Thoracic aorta (tissue), 2 donors: ENCODE data around the gene HECTD1. TPM values are rescaled to one million over a fixed set of nuclear protein-coding genes. Genes with fewer than 3 reads are reported as not detected.

Experiments used
- ATAC-seq: fragments of 150-250 bp; one replicate; pipeline ENCODE4 v1.8.0; 2017; ENCODE audit warnings: low read depth; ENCODE audit not compliant: insufficient number of reproducible peaks, low FRiP score
- DNase-seq: peaks from one replicate; pipeline ENCODE4 v3.0.0-alpha.2; 2020; ENCODE audit warnings: low spot score
- H3K27ac ChIP-seq, 2 donors: fragments of 200-600 bp; sonication (generic); 1 replicate in 1 of 2; 2 replicates in 1 of 2; pipeline ENCODE4 v1.5.1; 2016; ENCODE audit warnings: mild to moderate bottlenecking in 2 of 2, moderate library complexity in 2 of 2
- H3K27me3 ChIP-seq: fragments of 200-600 bp; sonication (generic); replicated peaks from 2 replicates; pipeline ENCODE4 v1.6.0; 2016; ENCODE audit warnings: mild to moderate bottlenecking; ENCODE audit not compliant: insufficient read depth
- H3K36me3 ChIP-seq: fragments of 200-600 bp; sonication (generic); one replicate; pipeline ENCODE4 v1.5.1; 2016
- H3K4me1 ChIP-seq, 2 donors: fragments of 200-600 bp; sonication (generic); 1 replicate in 1 of 2; 2 replicates in 1 of 2; pipeline versions ENCODE4 v1.5.1 to v1.6.0; 2016; ENCODE audit warnings: low read depth in 2 of 2, mild to moderate bottlenecking in 1 of 2; ENCODE audit not compliant: control insufficient read depth in 1 of 2
- H3K4me3 ChIP-seq: fragments of 200-600 bp; sonication (generic); 2 replicates; pipeline ENCODE4 v1.5.1; 2016; ENCODE audit warnings: mild to moderate bottlenecking
- H3K9me3 ChIP-seq: fragments of 200-600 bp; sonication (generic); 2 replicates; pipeline ENCODE4 v1.5.1; 2016
- CTCF ChIP-seq: fragments of 200-600 bp; sonication (generic); IDR thresholded peaks from one replicate; pipeline ENCODE4 v1.5.1; 2019; ENCODE audit warnings: antibody characterized with exemption
- total RNA-seq, 2 donors: library from RNA; depleted of rRNA; stranded (reverse); fragments of >200 nt; gene quantifications; one replicate each; pipeline versions ENCODE4 v1.1.0 to v1.2.3, GENCODE V29; 2016

Gene HECTD1
- total RNA-seq, 2 donors from 2014 or later = 82.6 to 185 TPM

GRCh38 chr14:31229638-31230572 is 22.3 kb upstream of the HECTD1 start:
- no peaks in the 10 kb centered on the region for H3K9me3 ChIP-seq
- peak overlapping the region; percentile 38 for H3K4me3 ChIP-seq
- no peaks in the 10 kb centered on the region for H3K4me1 ChIP-seq
- no peaks in the 10 kb centered on the region for H3K27me3 ChIP-seq
- no peak overlapping the region for H3K27ac ChIP-seq
- DNase-seq (no peak), ATAC-seq (peak; percentile 90)
- TF ChIP-seq CTCF = no peak
- H3K36me3 ChIP-seq = no peaks in the 10 kb centered on the region

- no peak for TF ChIP-seq CTCF
- Histone ChIP-seq H3K4me1 (no peaks in the 10 kb centered on the region), H3K36me3 (no peaks in the 10 kb centered on the region), H3K27me3 (no peaks in the 10 kb centered on the region), H3K9me3 (no peaks in the 10 kb centered on the region), H3K27ac (no peak overlapping the region), H3K4me3 (no peak overlapping the region)
- ATAC-seq (no peak), DNase-seq (no peak)
Measured at GRCh38 chr14:31229009-31229408, 21.4 kb upstream of the HECTD1 start.

GRCh38 chr14:31228533-31228932 is 20.9 kb upstream of the HECTD1 start:
- no peak overlapping the region for H3K27ac ChIP-seq
- no peaks in the 10 kb centered on the region for H3K4me1 ChIP-seq
- no peaks in the 10 kb centered on the region for H3K9me3 ChIP-seq
- no peaks in the 10 kb centered on the region for H3K36me3 ChIP-seq
- no peak for TF ChIP-seq CTCF
- no peak overlapping the region for H3K4me3 ChIP-seq
- H3K27me3 ChIP-seq = no peaks in the 10 kb centered on the region
- DNase-seq (no peak), ATAC-seq (no peak)

- no peaks in the 10 kb centered on the region for H3K4me1 ChIP-seq
- H3K4me3 ChIP-seq = no peak overlapping the region
- ATAC-seq (no peak), DNase-seq (no peak)
- no peaks in the 10 kb centered on the region for H3K36me3 ChIP-seq
- no peaks in the 10 kb centered on the region for H3K9me3 ChIP-seq
- no peak for TF ChIP-seq CTCF
- no peak overlapping the region for H3K27ac ChIP-seq
- no peaks in the 10 kb centered on the region for H3K27me3 ChIP-seq
Measured at GRCh38 chr14:31224808-31225207, 17.2 kb upstream of the HECTD1 start.

GRCh38 chr14:31223331-31223730 is 15.7 kb upstream of the HECTD1 start:
- Histone ChIP-seq H3K36me3 (no peaks in the 10 kb centered on the region), H3K4me1 (no peaks in the 10 kb centered on the region), H3K4me3 (no peak overlapping the region), H3K9me3 (no peaks in the 10 kb centered on the region), H3K27me3 (no peaks in the 10 kb centered on the region), H3K27ac (no peak overlapping the region)
- TF ChIP-seq CTCF = no peak
- no peak for ATAC-seq
- no peak for DNase-seq
